Measurements from ENCODE around the gene CDKN2D. TPM values are rescaled to one million over a fixed set of nuclear protein-coding genes. Genes with fewer than 3 reads are reported as not detected.

CDKN2D gene
- total and polyA plus RNA-seq, 2 of the 13 experiments (the other 11 are each of a cell fraction or from before 2014, with no cell fraction given) = 5.4 to 8.6 TPM

- no peak for TF ChIP-seq FOXO4 (CRISPR knock-in tag; conservative IDR thresholded peaks at IDR 0.05)
- TF ChIP-seq ZNF17 (CRISPR knock-in tag; IDR thresholded peaks at IDR 0.05) = no peak
- TF ChIP-seq KLF13 (CRISPR knock-in tag; IDR thresholded peaks at IDR 0.05) = no peak
- no peak for TF ChIP-seq ZNF7 (CRISPR knock-in tag; IDR thresholded peaks at IDR 0.05)
- no peak for TF ChIP-seq CEBPZ (IDR thresholded peaks at IDR 0.05; ENCODE audit: low read length)
- TF ChIP-seq ZNF121 (CRISPR knock-in tag; IDR thresholded peaks at IDR 0.05) = no peak
- TF ChIP-seq ARID5B (CRISPR knock-in tag; IDR thresholded peaks at IDR 0.05) = 0 out of 2 replicates have a peak, but pooled peaks have one; percentile 10
- TF ChIP-seq ZNF784 (CRISPR knock-in tag; IDR thresholded peaks at IDR 0.05; ENCODE audit: borderline replicate concordance) = no peak
- no peak for TF ChIP-seq ETS1 (CRISPR knock-in tag; IDR thresholded peaks at IDR 0.05)
- TF ChIP-seq CBX1 (IDR thresholded peaks at IDR 0.05; ENCODE audit: low read depth) = no peak
- no peak; a peak in 1 of 4 replicates for TF ChIP-seq KLF16 (CRISPR knock-in tag; IDR thresholded peaks at IDR 0.05)
- peak; percentile 97 for TF ChIP-seq NFYB (CRISPR knock-in tag; IDR thresholded peaks at IDR 0.05)
- TF ChIP-seq ZNF850 (CRISPR knock-in tag; conservative IDR thresholded peaks at IDR 0.05) = no peak
- TF ChIP-seq ZNF674 (CRISPR knock-in tag; IDR thresholded peaks at IDR 0.05; ENCODE audit: low read depth) = no peak
- TF ChIP-seq GATAD2A (CRISPR knock-in tag; IDR thresholded peaks at IDR 0.05) = no peak
- no peak for TF ChIP-seq ZNF660 (CRISPR knock-in tag; IDR thresholded peaks at IDR 0.05; ENCODE audit: borderline replicate concordance, low read depth)
- no peak for TF ChIP-seq ZNF224 (CRISPR knock-in tag; IDR thresholded peaks at IDR 0.05)
- TF ChIP-seq ETV6 (CRISPR knock-in tag; conservative IDR thresholded peaks at IDR 0.05) = 0 out of 2 replicates have a peak, but pooled peaks have one; percentile 32
Measured at GRCh38 chr19:10568826-10569651, at the start of gene CDKN2D (continued).

Data from HepG2 (cell line).